Retina (tissue), 1 donor: ENCODE results near the gene ACKR4.
"Not testable (repeated sequence)": the region's sequence is repeated elsewhere in the genome, so short reads cannot be mapped to it uniquely, and the experiment has no call there.

Experiments used
- DNase-seq: peaks from one replicate; pipeline ENCODE4 v3.0.0-alpha.2; 2016

The ACKR4 gene

GRCh38 chr3:132595014-132595413 lies 2.1 kb upstream of the ACKR4 start:
- no peak for DNase-seq

DNA sequence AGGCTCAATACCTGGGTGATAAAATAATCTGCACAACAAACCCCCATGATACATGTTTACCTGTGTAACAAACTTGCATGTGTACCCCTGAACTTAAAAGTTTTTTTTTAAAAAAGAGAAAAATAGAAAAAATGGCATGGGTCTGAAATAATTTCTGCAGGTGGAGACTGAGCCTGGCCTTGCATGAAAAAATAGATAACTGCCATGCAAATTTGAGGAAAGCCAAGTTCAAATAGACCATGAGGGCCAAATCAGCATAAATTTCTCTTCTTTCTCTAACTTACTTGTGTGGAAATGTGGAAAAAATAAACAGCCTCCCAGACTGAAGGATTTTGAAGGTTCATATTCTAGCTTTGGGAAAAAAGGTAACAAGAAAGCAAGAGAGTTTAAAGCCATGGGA lies 744 bp upstream of the ACKR4 start:
- DNase-seq, result no peak

- no peak for DNase-seq
Measured at GRCh38 chr3:132597660-132598059, 590 bp downstream of the ACKR4 start.

GRCh38 chr3:132598181-132598580 lies 1.1 kb downstream of the ACKR4 start:
- no peak for DNase-seq

DNA sequence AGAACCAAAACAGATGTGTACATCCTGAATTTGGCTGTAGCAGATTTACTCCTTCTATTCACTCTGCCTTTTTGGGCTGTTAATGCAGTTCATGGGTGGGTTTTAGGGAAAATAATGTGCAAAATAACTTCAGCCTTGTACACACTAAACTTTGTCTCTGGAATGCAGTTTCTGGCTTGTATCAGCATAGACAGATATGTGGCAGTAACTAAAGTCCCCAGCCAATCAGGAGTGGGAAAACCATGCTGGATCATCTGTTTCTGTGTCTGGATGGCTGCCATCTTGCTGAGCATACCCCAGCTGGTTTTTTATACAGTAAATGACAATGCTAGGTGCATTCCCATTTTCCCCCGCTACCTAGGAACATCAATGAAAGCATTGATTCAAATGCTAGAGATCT lies 3.5 kb downstream of the ACKR4 start:
- DNase-seq, result not testable (repeated sequence)

- DNase-seq, result no peak
Measured at GRCh38 chr3:132605374-132605792, 8.3 kb downstream of the ACKR4 start.

DNA sequence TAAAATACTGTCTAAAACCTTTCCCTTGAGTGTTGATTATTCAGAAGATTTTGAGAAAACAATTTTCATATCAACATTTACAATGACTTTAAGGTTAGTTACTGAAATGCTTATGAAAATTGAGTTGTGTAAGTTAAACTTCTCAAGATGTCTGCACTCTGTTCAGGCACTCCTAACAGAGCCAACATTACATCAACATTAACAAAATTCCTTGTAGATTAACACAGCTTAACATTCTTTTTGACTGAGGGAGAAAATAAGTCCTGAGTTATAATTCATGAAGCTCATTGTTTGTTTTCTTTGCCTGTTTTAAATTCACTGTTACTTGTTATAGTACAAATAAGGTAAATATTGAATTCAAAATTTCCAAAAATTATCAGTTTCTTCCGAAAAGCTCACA lies 9.0 kb downstream of the ACKR4 start:
- no peak for DNase-seq

GRCh38 chr3:132606620-132607019 lies 9.6 kb downstream of the ACKR4 start:
- DNase-seq, result not testable (repeated sequence)

DNA sequence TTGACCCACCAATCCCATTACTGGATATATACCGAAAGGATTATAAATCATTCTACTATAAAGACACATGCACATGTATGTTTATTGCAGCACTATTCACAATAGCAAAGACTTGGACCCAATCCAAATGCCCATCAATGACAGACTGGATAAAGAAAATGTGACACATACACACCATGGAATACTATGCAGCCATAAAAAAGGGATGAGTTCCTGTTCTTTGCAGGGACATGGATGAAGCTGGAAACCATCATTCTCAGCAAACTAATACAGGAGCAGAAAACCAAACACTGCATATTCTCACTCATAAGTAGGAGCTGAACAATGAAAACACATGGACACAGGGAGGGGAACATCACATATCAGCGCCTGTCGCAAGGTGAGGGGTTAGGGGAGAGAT lies 18.2 kb downstream of the ACKR4 start:
- DNase-seq, result not testable (repeated sequence)

- no peak for DNase-seq
Measured at GRCh38 chr3:132615881-132616280, 18.8 kb downstream of the ACKR4 start.

DNA sequence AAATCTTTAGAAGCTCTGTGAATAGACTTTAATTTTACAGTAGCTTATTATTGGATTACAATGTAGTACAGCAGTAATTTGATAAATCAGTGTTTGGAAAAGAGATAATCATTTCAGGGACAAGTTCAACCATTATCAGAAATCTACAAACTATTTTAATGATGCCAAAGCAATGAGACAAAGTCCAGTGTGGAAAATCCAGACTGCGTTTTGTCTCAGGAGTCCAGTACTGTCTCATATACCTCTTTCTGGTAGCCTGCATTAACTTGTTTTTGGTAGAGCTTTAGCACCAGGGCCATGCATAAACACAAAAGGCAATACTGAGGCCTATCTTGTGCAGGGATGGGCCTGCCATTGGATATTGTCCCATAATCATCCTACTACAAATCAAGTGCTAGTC lies 19.7 kb downstream of the ACKR4 start:
- DNase-seq, result no peak

GRCh38 chr3:132622148-132622547 lies 25.1 kb downstream of the ACKR4 start:
- no peak for DNase-seq

GRCh38 chr3:132622761-132623160 lies 25.7 kb downstream of the ACKR4 start:
- DNase-seq, result no peak

GRCh38 chr3:132623646-132624045 lies 26.6 kb downstream of the ACKR4 start:
- no peak for DNase-seq

GRCh38 chr3:132624790-132625189 lies 27.7 kb downstream of the ACKR4 start:
- DNase-seq, result no peak

DNA sequence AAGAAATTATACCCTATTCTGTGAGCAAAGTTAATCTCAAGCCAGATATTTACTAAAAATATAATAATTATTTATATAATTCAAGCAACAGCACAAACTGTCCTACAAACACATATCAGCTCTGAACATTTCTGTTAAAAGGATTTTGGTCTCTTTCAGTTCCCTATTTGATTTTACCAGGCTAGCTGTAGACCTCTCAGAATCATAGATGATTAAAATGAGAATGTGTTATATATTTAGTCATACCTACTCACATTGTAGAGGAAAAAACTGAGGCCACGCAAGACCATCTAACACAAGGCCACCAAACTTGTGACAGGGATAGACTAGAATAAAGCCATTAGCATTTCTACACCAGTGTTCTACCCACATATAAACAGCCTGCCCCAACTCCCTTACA lies 28.5 kb downstream of the ACKR4 start:
- DNase-seq, result no peak

DNA sequence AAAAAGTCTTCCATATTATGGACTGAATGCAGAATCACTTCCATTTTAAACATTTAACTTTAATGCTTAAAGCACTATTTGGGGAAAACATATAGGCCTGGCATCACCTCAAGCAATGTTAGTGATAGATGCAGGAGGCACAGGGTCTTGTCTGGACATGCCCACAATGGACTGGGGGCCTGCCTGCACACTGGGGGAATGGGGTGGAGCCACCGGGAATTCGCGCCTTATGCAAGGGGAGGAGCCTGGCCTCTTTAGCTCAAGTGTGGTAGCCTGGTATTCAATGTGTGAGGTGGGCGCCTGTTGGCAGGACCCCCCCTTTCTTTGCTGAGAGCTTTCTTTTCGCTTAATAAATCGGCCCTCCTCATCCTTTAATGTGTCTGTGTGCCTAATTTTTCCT lies 29.9 kb downstream of the ACKR4 start:
- no peak for DNase-seq

- no peak for DNase-seq
Measured at GRCh38 chr3:132628157-132628556, 31.1 kb downstream of the ACKR4 start.

- DNase-seq, result no peak
Measured at GRCh38 chr3:132629928-132630327, 32.9 kb downstream of the ACKR4 start.

DNA sequence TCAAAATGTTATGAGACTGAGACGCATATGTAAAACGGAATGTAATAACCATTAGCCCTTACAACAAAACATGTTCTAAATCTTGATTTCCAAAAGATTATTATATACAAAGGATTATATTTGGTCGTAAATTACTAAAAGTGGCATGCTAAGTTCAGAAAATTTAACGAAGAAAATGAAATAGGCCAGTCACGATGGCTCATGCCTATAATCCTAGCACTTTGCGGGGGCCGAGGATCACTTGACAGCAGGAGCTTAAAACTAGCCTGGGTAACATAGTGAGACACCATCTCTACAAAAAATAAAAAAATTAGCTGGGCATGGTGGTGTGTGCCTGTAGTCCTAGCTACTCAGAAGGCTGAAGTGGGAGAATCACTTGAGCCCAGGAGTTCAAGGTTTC lies 33.5 kb downstream of the ACKR4 start:
- DNase-seq, result no peak

DNA sequence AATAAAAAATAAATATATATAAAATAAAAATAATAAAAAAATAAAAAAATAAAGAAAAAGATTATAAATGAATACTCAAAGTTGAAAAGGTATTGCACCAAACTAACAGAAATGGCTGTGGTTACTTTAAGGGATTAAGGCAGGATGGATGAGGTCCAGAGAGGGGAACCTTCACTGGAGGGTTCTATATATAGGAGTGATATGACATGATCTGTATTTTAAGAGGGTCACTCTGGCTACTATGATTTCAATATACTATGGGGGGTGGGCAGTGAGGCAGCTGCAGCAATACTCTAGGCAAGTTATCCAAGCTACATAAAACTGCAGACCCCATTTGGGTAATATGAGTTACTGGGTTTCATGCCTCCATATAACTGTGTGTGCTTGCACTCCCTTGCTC lies 38.0 kb downstream of the ACKR4 start:
- DNase-seq, result no peak

- DNase-seq, result no peak
Measured at GRCh38 chr3:132637590-132637989, 40.5 kb downstream of the ACKR4 start.

DNA sequence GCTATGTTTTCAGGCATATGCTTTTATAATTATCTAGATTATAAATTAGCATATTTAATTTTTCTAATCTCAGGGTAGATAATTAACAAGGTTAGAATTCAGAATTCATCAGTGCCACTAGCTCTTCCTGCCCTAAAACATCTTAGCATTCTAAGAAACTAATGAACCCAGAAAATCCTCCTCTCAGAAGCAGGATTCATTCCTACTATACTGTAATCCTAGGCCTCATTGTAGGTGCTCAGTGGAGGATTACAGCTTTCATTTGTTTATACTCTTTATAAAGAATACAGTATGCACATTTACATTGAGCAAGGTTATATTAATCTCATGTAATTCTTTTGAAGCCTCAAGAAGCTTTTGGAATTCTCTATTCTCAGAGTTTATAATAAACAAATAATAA lies 41.6 kb downstream of the ACKR4 start:
- no peak for DNase-seq

DNA sequence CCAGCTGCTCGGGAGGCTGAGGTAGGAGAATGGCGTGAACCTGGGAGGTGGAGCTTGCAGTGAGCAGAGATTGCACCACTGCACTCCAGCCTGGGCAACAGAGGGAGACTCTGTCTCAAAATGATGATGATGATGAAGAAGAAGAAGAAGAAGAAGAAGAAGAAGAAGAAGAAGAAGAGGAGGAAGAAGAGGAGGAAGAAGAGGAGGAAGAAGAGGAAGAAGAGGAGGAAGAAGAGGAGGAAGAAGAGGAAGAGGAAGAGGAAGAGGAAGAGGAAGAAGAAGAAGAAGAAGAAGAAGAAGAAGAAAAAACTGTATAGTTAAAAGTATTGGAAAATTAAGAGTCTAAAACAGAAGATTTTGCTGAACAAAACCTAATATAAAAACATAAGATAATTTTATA lies 44.4 kb downstream of the ACKR4 start:
- DNase-seq, result not testable (repeated sequence)

GRCh38 chr3:132641837-132642538 lies 44.9 kb downstream of the ACKR4 start:
- no peak for DNase-seq

GRCh38 chr3:132642539-132642847 lies 45.4 kb downstream of the ACKR4 start:
- no peak for DNase-seq
